SU-DHL-6 (cell line): Measurements from ENCODE around the gene ITGA11.

Experiments used
- EZH2phosphoT487 ChIP-seq: fragments of 200-600 bp; sonication (generic), shearing (Covaris generic); conservative IDR thresholded peaks from 2 replicates; pipeline ENCODE4 v1.6.1; 2018; ENCODE audit warnings: mild to moderate bottlenecking, antibody characterized with exemption, low read length, moderate library complexity, mixed read lengths
- TF ChIP-seq, protein P1 (sequence below): fragments of 200-600 bp; sonication (generic); IDR thresholded peaks from one replicate; pipeline ENCODE4 v1.5.1; 2017; ENCODE audit warnings: antibody characterized with exemption, mild to moderate bottlenecking, low read length, moderate library complexity; ENCODE audit not compliant: insufficient read depth, poor library complexity, severe bottlenecking

- TF ChIP-seq, protein P1, sequence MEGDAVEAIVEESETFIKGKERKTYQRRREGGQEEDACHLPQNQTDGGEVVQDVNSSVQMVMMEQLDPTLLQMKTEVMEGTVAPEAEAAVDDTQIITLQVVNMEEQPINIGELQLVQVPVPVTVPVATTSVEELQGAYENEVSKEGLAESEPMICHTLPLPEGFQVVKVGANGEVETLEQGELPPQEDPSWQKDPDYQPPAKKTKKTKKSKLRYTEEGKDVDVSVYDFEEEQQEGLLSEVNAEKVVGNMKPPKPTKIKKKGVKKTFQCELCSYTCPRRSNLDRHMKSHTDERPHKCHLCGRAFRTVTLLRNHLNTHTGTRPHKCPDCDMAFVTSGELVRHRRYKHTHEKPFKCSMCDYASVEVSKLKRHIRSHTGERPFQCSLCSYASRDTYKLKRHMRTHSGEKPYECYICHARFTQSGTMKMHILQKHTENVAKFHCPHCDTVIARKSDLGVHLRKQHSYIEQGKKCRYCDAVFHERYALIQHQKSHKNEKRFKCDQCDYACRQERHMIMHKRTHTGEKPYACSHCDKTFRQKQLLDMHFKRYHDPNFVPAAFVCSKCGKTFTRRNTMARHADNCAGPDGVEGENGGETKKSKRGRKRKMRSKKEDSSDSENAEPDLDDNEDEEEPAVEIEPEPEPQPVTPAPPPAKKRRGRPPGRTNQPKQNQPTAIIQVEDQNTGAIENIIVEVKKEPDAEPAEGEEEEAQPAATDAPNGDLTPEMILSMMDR = no peak
- TF ChIP-seq EZH2phosphoT487 = no peak
These were observed 159.2 kb downstream of the ITGA11 start for GRCh38 chr15:68272721-68273271.
